Measurements from ENCODE around the gene AJAP1.

The AJAP1 gene

GRCh38 chr1:4702464-4702863 is 48.1 kb downstream of the AJAP1 start:
- DNase-seq (ENCODE audit: low read depth): no peak

DNA sequence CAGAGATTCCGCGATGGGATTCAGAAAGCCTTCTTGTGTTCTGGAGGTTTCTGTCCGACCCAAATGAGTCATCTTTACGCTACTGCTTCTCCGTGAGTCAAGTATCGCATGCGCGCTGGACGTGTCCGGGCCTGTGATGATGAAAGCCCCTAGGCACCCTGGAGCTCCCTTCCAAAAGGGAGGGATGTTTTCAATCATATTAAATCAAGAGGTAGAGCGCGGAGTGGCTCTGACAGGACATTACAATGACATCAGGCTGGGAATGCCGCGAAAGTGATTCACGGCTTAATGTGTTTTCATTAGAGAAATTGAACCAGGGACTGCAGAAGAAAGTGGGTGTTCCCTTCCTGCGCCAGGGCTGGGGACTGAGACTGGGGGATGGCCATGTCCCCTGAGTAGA is 48.5 kb downstream of the AJAP1 start:
- DNase-seq (ENCODE audit: low read depth): no peak

DNA sequence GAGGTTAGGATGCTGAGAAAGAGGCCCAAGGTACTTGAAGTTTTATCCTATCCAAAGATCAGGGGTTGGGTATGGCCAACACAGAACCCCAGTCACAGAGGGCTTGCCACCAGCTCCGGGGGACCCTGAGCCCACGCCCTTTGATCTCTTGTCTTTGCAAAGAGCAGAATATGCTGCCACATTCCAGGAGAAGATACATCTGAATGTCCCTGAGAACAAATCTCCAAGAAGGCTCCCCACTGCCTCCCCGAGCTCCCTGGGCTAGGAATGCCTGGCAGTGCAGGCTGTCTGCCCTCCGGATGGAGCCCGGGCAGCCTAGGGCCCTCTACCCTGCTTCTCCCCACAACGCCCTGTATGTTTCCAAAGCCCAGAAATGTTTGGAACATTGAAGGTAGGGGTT is 49.2 kb downstream of the AJAP1 start:
- DNase-seq (ENCODE audit: low read depth): no peak

DNA sequence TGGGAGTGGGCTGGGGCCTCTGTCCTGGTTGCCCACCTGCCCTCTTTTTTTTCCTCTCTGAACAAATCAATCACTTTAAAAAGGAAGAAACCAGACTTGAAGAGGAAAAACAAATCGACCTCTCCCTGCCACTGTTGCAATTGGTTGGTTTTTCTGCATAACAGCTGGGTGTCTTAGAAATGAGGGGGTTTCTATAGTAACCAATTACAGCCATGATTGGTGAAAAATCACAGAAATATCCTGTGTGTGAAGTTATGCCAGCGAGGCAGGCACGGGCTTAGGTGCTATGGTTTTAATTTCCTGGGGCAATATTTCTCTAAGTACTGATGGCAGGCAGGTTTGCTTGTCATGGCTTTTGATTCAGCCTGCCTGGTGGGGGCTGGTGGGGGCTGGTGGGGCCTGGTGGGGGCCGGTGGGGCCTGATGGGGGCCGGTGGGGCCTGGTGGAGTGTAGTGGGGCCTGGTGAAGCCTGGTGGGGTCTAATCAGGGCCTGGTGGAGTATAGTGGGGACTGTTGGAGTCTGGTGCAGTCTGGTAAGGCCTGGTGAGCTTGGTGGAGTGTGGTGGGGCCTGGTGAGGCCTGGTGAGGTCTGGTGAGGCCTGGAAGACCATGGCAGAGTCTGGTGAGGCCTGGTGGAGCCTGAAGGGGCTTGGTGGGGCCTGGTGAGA is 54.6 kb downstream of the AJAP1 start:
- DNase-seq (ENCODE audit: low read depth): no peak

DNA sequence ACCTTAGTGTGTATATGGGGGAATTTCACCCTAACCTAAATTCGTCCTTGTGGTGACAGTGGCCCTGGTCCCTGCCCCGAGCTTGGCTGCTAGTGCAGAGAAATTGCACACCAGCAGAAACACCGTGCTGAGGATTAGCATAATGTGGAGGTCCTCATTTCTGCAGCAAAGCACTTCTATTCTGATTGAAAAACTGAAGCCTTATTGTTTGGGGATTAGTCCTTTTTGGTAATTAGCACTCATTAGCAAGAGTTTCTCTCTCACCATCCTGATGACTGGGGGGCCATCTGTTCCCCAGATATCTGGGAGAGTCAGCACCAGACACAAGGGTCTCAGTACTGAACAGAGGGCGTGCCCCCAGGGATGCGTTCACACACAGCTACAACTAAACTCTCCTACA is 55.2 kb downstream of the AJAP1 start:
- no peak for DNase-seq (ENCODE audit: low read depth)

- no peak for DNase-seq (ENCODE audit: low read depth)
Measured at GRCh38 chr1:4710592-4711415, 56.4 kb downstream of the AJAP1 start.

DNA sequence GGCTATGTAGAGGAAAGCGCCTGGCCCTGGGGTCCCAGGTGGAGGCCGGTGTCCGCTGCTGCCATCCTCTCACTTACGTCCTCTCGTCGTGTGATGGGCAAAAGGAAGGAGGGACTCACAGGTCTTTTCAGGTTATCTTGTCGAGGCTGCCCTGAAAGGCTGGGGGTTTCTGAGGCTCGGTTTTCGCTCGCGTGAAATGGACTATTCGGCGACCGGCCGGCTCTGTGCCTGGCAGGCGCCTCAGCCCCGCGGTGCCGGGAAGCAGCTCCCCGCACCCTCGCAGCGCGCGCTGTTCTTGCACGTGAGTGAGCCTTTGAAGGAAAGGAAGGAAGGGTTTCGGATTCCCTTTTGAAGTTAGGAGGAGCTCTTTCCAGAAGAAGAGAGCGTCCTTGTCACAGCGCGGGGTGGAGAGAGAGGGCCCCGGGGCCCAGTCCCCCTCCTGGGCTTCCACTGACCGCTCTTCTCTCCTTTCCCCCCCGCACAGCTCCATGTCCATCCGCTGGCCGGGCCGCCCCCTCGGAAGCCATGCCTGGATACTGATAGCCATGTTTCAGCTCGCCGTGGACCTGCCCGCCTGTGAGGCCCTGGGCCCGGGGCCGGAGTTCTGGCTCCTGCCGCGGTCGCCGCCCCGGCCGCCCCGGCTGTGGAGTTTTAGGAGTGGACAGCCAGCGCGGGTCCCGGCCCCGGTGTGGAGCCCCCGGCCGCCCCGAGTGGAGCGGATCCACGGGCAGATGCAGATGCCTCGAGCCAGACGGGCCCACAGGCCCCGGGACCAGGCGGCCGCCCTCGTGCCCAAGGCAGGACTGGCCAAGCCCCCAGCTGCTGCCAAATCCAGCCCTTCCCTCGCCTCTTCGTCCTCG is 57.2 kb downstream of the AJAP1 start:
- no peak for DNase-seq (ENCODE audit: low read depth)

DNA sequence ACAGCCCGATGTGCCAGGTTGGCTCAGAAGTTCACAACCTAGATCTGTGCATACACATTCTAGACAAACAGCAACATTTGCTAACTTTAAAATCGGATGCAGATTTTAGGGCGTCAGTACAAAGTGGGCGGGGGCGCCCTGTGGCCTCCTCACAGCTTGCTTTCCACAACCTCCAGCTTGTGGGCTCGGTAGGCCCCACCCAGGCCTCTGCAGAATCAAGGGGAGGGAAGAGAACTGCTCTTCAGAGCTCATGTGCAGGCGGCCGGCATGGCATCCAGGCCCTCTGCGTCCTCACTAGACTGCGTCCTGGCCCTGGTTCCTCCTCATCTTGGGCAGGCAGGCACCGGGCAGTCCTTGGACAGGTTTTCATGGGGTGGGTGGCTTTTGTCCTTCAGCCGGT is 59.3 kb downstream of the AJAP1 start:
- no peak for DNase-seq (ENCODE audit: low read depth)

DNA sequence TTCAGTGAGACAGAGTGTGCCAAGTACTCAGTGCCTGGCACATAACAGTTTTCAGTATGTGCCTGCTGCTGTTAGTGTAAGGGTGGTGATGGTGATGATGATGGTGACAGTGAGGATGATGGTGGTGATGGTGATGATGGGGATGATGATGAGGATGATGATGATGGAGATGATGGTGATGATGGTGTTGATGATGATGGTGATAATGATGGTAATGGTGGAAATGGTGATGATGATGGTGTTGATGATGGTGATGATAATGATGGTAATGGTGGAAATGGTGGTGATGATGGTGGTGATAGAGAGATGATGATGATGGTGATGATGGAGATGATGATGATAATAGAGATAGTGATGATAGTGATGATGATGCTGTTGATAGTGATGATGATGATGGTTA is 62.0 kb downstream of the AJAP1 start:
- no peak for DNase-seq (ENCODE audit: low read depth)

DNA sequence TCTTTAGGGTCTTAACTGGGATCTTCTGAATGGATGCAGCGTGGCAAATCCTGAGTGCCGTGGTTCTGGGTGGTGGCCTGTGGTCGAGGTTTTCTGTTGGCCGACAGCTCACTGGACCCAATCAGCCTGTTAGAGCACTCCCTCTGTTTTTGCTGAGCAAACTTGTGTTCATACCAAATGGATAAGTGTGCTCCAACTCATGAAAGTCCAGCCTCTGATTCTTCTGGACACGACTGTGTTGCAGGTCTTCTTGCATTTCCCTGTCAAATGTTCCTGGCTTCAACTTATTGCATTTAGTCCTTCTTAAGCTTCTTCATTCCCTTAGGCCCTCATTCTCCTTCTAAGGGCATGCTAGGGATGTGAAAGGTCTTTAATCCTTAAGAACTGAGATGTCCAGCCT is 63.7 kb downstream of the AJAP1 start:
- DNase-seq (ENCODE audit: low read depth): no peak

DNA sequence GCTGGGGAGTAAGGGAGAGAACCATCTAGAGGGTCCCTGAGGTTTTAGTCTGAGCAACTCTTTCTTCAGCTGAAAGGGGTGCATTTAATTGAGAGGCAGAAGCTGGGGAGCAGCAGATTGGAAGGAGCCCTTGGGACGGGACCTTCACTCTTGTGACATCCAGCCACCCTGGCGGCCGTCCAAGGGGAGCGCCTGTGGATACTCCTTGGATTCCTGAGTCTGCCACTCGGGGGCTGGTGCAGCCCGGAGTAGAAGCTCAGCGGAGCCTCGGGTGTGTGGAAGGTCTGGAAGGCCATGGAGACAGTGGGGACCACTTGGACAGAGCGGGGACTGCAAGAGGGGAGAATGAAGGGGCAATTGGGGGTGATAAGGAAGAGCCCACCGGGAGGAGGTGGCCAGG is 68.7 kb downstream of the AJAP1 start:
- DNase-seq (ENCODE audit: low read depth): no peak

GRCh38 chr1:4724001-4724400 is 69.6 kb downstream of the AJAP1 start:
- no peak for DNase-seq (ENCODE audit: low read depth)

- DNase-seq (ENCODE audit: low read depth): no peak
Measured at GRCh38 chr1:4724695-4725250, 70.4 kb downstream of the AJAP1 start.

DNA sequence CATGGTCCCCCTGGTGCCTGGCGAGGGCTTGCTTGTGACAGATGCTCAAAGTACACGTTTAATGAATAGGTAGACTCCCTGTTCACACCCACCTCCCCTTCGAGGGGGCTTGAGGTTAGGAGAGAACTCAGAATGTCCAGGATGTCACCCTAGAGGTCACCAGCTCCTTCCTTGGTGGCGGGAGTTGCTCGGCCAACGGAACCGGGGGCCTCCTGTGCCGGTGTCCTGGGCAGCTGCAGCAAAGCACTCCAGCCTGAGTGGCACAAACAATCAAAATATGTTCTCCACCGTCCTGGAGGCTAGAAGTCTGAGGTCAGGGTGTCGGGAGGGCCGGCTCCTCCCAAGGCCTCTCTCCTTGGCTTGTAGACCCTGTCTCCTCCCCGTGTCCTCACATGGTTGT is 71.0 kb downstream of the AJAP1 start:
- DNase-seq (ENCODE audit: low read depth): no peak

GRCh38 chr1:4726620-4727341 is 72.4 kb downstream of the AJAP1 start:
- DNase-seq (ENCODE audit: low read depth): no peak

- DNase-seq (ENCODE audit: low read depth): no peak
Measured at GRCh38 chr1:4728319-4729089, 74.1 kb downstream of the AJAP1 start.

GRCh38 chr1:4729090-4729471 is 74.7 kb downstream of the AJAP1 start:
- no peak for DNase-seq (ENCODE audit: low read depth)

- DNase-seq (ENCODE audit: low read depth): no peak
Measured at GRCh38 chr1:4730078-4730477, 75.7 kb downstream of the AJAP1 start.

GRCh38 chr1:4733446-4734177 is 79.2 kb downstream of the AJAP1 start:
- DNase-seq (ENCODE audit: low read depth): no peak

DNA sequence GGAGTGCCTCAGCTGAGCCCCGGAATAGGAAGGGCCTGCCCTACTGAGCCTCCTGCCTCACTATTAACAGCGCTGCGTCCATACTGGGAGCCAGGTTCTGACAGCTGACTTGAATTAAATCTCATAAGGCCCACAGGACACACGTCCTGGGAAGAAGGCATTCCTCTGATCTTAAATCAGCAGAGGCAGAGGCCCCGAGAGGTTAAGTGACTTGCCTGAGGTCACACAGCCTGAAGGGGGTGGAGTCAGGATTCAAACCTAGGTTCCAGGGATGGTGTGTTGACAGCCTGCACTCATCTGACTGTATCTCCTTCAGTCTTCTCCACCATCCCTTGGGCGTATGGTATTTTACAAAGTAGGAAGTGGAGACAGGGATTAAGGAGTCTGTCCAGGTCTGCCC is 79.8 kb downstream of the AJAP1 start:
- DNase-seq (ENCODE audit: low read depth): no peak

Measured in activated T-cell treated with anti-CD3 and anti-CD28 coated beads for 24 hours (primary cell).